ENCODE measurements around the gene ASPHD2.

- TF ChIP-seq ZFP3 (CRISPR knock-in tag; IDR thresholded peaks at IDR 0.05) = no peak
- TF ChIP-seq ZFP30 (CRISPR knock-in tag; IDR thresholded peaks at IDR 0.05) = no peak
- no peak for TF ChIP-seq ARNTL (CRISPR knock-in tag; IDR thresholded peaks at IDR 0.05; ENCODE audit: borderline replicate concordance, low read depth)
- TF ChIP-seq GLIS3 (CRISPR knock-in tag; IDR thresholded peaks at IDR 0.05) = no peak
- TF ChIP-seq PATZ1 (CRISPR knock-in tag; IDR thresholded peaks at IDR 0.05; ENCODE audit: borderline replicate concordance) = no peak
- no peak for TF ChIP-seq CREB5 (CRISPR knock-in tag; IDR thresholded peaks at IDR 0.05; ENCODE audit: low read depth)
Observed at GRCh38 chr22:26480611-26480932, 51.5 kb downstream of the ASPHD2 start.
